Fibroblast of lung (primary cell): ENCODE measurements around the gene HDAC8. TPM values are rescaled to one million over a fixed set of nuclear protein-coding genes. Genes with fewer than 3 reads are reported as not detected.

ENCODE experiments used
- DNase-seq, 2 donors: peaks; one replicate each; pipeline versions ENCODE4 v3.0.0 to v3.0.0-alpha.2; 2010; ENCODE audit warnings: low read depth in 2 of 2
- H2AFZ ChIP-seq: 2 replicates; pipeline ENCODE4 v1.5.1; 2012; ENCODE audit warnings: low read length, control low read depth, inconsistent platforms
- H3K27ac ChIP-seq: 2 replicates; pipeline ENCODE4 v1.5.1; 2011; ENCODE audit warnings: low read length, control low read depth; ENCODE audit not compliant: insufficient read depth
- H3K27me3 ChIP-seq: 2 replicates; pipeline ENCODE4 v1.5.1; 2011; ENCODE audit warnings: mild to moderate bottlenecking, low read length; ENCODE audit not compliant: control insufficient read depth, insufficient read depth
- H3K36me3 ChIP-seq: 2 replicates; pipeline ENCODE4 v1.5.1; 2011; ENCODE audit warnings: low read length; ENCODE audit not compliant: control insufficient read depth, insufficient read depth
- H3K4me1 ChIP-seq: 2 replicates; pipeline ENCODE4 v1.5.1; 2011; ENCODE audit warnings: low read length; ENCODE audit not compliant: control insufficient read depth, insufficient read depth; ENCODE audit errors: extremely low read depth
- H3K4me2 ChIP-seq: 2 replicates; pipeline ENCODE4 v1.5.1; 2011; ENCODE audit warnings: low read length, control low read depth; ENCODE audit not compliant: insufficient read depth; ENCODE audit errors: extremely low read depth
- H3K4me3 ChIP-seq, 4 experiments: fragments of 200-600 bp in 1 of 4; sonication (generic) in 1 of 4; replicated peaks in 1 of 4; 2 replicates each; pipeline ENCODE4 v1.5.1; 2011 to 2016; ENCODE audit warnings: low read length in 4 of 4, low read depth in 3 of 4, mild to moderate bottlenecking in 3 of 4, control low read depth in 2 of 4, inconsistent platforms in 1 of 4, mixed read lengths in 1 of 4; ENCODE audit not compliant: insufficient read depth in 1 of 4; ENCODE audit errors: control extremely low read depth in 1 of 4
- H3K79me2 ChIP-seq: 2 replicates; pipeline ENCODE4 v1.5.1; 2012; ENCODE audit warnings: mild to moderate bottlenecking, low read length, inconsistent platforms; ENCODE audit not compliant: control insufficient read depth, insufficient read depth
- H3K9ac ChIP-seq: 2 replicates; pipeline ENCODE4 v1.5.1; 2011; ENCODE audit warnings: mild to moderate bottlenecking, low read length, control low read depth; ENCODE audit not compliant: insufficient read depth
- H3K9me3 ChIP-seq: 2 replicates; pipeline ENCODE4 v1.5.1; 2012; ENCODE audit warnings: low read depth, low read length; ENCODE audit not compliant: control insufficient read depth, insufficient read depth
- H4K20me1 ChIP-seq: 2 replicates; pipeline ENCODE4 v1.5.1; 2011; ENCODE audit warnings: low read length; ENCODE audit not compliant: control insufficient read depth, insufficient read depth; ENCODE audit errors: extremely low read depth
- CTCF ChIP-seq, 2 donors: IDR thresholded peaks in 1 of 2; conservative IDR thresholded peaks in 1 of 2; 1 replicate in 1 of 2; 2 replicates in 1 of 2; pipeline ENCODE4 v1.5.1; 2011 to 2012; ENCODE audit warnings: low read length in 2 of 2, control low read depth in 1 of 2, inconsistent platforms in 1 of 2, low read depth in 1 of 2, mild to moderate bottlenecking in 1 of 2
- EZH2 ChIP-seq: IDR thresholded peaks from 2 replicates; pipeline ENCODE4 v1.5.1; 2012; ENCODE audit warnings: low read length, control low read depth, mild to moderate bottlenecking; ENCODE audit errors: missing control alignments
- polyA plus RNA-seq, 2 donors: library from polyadenylated mRNA; depleted of rRNA in 1 of 2; stranded (reverse) in 1 of 2; unstranded in 1 of 2; fragments of >200 nt; gene quantifications; 2 replicates each; pipeline ENCODE4 v1.2.1, GENCODE V29; 2011 to 2012; ENCODE audit warnings: missing spikeins in 1 of 2
- total RNA-seq: library from RNA; depleted of rRNA; stranded (reverse); fragments of >200 nt; gene quantifications from 2 replicates; pipeline ENCODE4 v1.2.1, GENCODE V29; 2014

HDAC8 gene
- total and polyA plus RNA-seq, 2 donors (not counting 1 experiment from before 2014, with no cell fraction given), result 25.9 TPM

- Histone ChIP-seq H3K4me2 (no peak overlapping the region), H2AFZ (no peak overlapping the region), H4K20me1 (no peaks in the 10 kb centered on the region), H3K27me3 (no peaks in the 10 kb centered on the region), H3K36me3 (no peaks in the 10 kb centered on the region), H3K27ac (no peak overlapping the region), H3K4me3 (no peak overlapping the region), H3K4me1 (no peaks in the 10 kb centered on the region), H3K9ac (no peak overlapping the region), H3K9me3 (no peaks in the 10 kb centered on the region), H3K79me2 (no peaks in the 10 kb centered on the region)
- DNase-seq, result no peak
- TF ChIP-seq CTCF (conservative IDR thresholded peaks at IDR 0.05 in 1 of 2, IDR thresholded peaks at IDR 0.05 in 1 of 2; ENCODE audit: low read depth in 1 of 2, low read length in 2 of 2) (no peak), EZH2 (no peak)
Measured at GRCh38 chrX:72470117-72470516, 102.5 kb downstream of the HDAC8 start.

DNA sequence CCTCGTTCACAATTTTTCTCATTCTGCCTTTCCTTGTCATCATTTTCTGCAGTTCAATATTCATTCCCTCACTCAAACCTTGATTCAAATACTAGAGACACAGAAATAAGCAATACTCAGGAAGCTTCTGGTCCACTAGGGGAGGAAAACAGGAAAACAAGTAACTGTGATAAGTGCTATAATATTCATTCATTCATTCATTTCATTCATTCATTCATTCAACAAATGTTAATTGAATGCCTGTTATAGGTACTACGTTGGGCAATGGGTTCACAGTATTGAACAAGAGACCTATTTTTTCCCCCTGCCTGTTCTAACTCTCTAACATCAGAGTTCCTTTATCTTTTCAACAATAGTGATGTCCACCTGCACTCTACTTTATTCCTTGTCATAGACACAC lies 104.0 kb downstream of the HDAC8 start:
- no peak overlapping the region for H3K27ac ChIP-seq
- H3K27me3 ChIP-seq, result no peaks in the 10 kb centered on the region
- no peak overlapping the region for H3K4me3 ChIP-seq
- TF ChIP-seq EZH2 (no peak), CTCF (conservative IDR thresholded peaks at IDR 0.05 in 1 of 2, IDR thresholded peaks at IDR 0.05 in 1 of 2; ENCODE audit: low read depth in 1 of 2, low read length in 2 of 2) (no peak)
- H2AFZ ChIP-seq, result no peak overlapping the region
- no peaks in the 10 kb centered on the region for H3K4me1 ChIP-seq
- no peaks in the 10 kb centered on the region for H3K36me3 ChIP-seq
- no peaks in the 10 kb centered on the region for H3K9me3 ChIP-seq
- no peak overlapping the region for H3K4me2 ChIP-seq
- no peak for DNase-seq
- H4K20me1 ChIP-seq, result no peaks in the 10 kb centered on the region
- no peak overlapping the region for H3K9ac ChIP-seq
- H3K79me2 ChIP-seq, result no peaks in the 10 kb centered on the region

DNA sequence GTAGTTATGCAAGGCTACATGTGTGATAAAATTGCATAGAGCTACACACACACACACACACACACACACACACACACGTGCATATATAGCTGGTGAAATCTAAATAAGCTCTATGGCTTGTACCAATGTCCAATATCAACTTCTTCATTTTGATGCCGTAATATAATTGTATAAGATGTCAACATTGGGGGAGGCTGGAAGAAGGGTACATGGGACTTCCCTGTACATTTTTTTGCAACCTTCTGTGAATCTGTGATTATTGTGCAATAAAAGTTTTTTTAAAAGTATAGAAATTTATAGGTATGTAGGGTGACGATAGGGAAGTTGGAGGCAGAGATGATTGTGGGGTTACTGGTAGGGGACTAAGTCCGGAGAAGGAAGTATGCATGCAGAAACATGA lies 105.5 kb downstream of the HDAC8 start:
- no peaks in the 10 kb centered on the region for H3K9me3 ChIP-seq
- DNase-seq, result no peak

More for the DNA sequence above, 105.5 kb downstream of the HDAC8 start:
- Histone ChIP-seq H3K36me3 (no peaks in the 10 kb centered on the region), H3K79me2 (no peaks in the 10 kb centered on the region), H3K4me3 (no peak overlapping the region), H2AFZ (no peak overlapping the region), H3K9ac (no peak overlapping the region), H3K27me3 (no peaks in the 10 kb centered on the region), H3K4me1 (no peaks in the 10 kb centered on the region), H4K20me1 (no peaks in the 10 kb centered on the region), H3K4me2 (no peak overlapping the region), H3K27ac (no peak overlapping the region)
- no peak for TF ChIP-seq CTCF (conservative IDR thresholded peaks at IDR 0.05 in 1 of 2, IDR thresholded peaks at IDR 0.05 in 1 of 2; ENCODE audit: low read depth in 1 of 2, low read length in 2 of 2)
- TF ChIP-seq EZH2, result no peak
